Fibroblast of villous mesenchyme (primary cell): Measurements from ENCODE around the gene RNF227. TPM values are rescaled to one million over a fixed set of nuclear protein-coding genes. Genes with fewer than 3 reads are reported as not detected.

Experiments used
- DNase-seq: peaks from one replicate; pipeline ENCODE4 v3.0.0-alpha.2; 2010; ENCODE audit warnings: low read depth
- H3K4me3 ChIP-seq: 2 replicates; pipeline ENCODE4 v1.5.1; 2011; ENCODE audit warnings: low read depth, mild to moderate bottlenecking, low read length
- total RNA-seq: library from RNA; depleted of rRNA; stranded (reverse); fragments of >200 nt; gene quantifications from 2 replicates; pipeline ENCODE4 v1.2.3, GENCODE V29; 2012
- TF ChIP-seq, protein P1 (sequence below): IDR thresholded peaks from 2 replicates; pipeline ENCODE4 v1.5.1; 2012; ENCODE audit warnings: low read depth, mild to moderate bottlenecking, low read length; ENCODE audit not compliant: insufficient read depth

The RNF227 gene
- total RNA-seq, 1 donor = 2.2 TPM

DNA sequence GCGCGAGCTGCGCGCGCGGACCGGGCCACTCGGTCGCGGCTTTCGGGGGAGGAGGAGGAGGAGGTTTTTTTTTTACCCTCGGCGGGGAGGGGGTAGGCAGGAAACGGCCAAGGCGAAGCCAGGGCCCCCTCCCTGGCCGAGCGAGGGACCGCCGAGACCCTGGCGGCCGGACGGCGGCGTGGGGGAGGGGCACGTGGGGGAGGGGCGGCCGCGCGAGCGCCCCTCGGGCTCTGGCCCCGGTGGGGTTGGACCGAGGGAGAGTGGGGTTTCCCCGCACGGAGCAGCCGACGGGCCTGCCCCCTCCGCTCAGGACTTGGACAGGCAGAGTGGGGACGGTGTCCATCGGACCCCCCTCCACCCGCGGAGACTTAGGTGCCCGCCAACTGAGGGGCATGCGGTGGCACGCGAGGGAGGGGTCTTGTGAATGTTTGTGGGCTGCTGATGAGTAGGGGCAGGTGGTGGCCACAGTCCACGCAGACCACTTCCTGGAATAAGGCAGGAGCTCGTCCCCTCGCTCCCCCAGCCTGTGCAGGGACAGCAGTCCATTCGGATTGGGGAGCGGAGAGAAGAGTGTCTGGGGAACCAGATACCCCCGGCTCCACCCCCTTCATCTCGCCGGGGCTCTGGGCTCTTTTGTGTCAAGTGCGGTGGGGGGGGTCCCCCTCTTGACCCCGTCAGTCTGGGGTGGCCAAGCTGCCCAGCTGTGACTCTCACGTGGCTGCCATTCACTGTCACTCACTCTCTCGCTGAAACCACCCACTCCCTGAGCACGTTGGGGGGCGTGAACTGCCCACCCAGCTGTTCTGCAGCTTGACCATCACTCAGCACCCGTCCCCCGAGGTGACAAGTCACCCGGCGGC, 30.5 kb downstream of the RNF227 start:
- TF ChIP-seq, protein P1, sequence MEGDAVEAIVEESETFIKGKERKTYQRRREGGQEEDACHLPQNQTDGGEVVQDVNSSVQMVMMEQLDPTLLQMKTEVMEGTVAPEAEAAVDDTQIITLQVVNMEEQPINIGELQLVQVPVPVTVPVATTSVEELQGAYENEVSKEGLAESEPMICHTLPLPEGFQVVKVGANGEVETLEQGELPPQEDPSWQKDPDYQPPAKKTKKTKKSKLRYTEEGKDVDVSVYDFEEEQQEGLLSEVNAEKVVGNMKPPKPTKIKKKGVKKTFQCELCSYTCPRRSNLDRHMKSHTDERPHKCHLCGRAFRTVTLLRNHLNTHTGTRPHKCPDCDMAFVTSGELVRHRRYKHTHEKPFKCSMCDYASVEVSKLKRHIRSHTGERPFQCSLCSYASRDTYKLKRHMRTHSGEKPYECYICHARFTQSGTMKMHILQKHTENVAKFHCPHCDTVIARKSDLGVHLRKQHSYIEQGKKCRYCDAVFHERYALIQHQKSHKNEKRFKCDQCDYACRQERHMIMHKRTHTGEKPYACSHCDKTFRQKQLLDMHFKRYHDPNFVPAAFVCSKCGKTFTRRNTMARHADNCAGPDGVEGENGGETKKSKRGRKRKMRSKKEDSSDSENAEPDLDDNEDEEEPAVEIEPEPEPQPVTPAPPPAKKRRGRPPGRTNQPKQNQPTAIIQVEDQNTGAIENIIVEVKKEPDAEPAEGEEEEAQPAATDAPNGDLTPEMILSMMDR = no peak
- peak; percentile 37 for DNase-seq

DNA sequence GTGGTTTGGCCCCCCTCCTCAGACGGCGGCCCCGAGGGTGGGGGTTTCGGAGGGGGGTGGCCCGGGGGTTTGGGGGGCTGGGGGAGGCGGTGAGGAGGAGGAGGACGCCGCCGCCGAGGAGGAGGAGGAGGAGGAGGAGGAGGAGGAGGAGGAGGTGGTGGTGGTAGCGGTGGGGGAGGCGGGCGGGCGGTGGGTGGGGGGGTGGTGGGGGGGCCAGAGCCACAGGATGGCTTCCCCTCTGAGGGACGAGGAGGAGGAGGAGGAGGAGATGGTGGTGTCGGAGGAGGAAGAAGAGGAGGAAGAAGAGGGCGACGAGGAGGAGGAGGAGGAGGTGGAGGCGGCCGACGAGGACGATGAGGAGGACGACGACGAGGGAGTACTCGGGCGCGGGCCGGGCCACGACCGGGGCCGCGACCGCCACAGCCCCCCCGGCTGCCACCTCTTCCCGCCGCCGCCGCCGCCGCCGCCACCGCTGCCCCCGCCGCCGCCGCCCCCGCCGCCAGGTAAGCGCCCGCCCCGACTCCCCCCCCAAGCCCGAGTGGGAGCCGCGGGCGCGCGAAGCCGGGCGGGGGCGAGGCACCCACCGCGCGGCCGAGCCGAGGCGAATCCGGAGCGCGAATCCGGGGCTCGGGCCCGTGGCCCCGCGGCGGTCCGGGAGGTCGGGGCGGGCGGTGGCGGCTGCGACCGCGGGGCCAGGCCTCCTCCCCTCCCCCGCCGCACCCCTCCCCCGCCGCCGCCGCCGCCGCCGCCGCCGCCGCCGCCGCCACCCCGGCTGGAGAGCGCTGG, 31.3 kb downstream of the RNF227 start:
- TF ChIP-seq, protein P1 = no peak
- DNase-seq = no peak
- peak overlapping the region; percentile 86 for H3K4me3 ChIP-seq

More for the DNA sequence above, 30.5 kb downstream of the RNF227 start:
- peak overlapping the region; percentile 86 for H3K4me3 ChIP-seq

DNA sequence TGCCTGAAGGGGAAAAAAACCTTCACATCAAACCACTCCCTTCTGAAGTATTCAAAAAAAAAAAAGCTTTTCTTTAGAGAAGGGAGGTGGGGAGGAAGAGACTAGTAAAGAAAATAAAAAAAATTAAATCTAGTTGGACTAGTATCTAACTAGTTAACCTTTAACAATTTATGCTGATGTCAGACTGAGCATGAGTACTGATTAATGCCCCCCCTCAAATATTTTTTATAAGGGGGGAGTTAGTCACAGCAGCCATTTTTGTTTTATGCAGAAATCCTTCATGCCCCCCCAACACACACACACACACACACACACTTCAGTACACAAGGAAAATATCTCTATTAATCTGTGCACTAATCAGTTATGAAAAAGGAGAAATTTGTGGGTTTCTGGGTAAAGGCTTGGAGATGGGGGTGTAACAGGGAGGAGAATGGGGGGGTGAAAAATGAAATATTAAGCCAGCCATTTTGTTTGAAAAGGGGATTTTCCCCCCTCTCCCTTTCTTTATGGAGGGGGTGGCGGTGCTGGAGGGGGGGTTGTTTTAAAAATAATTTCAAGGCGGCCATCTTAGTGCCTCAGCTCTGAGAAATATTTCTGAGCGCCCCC, 32.2 kb downstream of the RNF227 start:
- peak overlapping the region; percentile 86 for H3K4me3 ChIP-seq
- DNase-seq = peak; percentile 20
- TF ChIP-seq, protein P1 = no peak

DNA sequence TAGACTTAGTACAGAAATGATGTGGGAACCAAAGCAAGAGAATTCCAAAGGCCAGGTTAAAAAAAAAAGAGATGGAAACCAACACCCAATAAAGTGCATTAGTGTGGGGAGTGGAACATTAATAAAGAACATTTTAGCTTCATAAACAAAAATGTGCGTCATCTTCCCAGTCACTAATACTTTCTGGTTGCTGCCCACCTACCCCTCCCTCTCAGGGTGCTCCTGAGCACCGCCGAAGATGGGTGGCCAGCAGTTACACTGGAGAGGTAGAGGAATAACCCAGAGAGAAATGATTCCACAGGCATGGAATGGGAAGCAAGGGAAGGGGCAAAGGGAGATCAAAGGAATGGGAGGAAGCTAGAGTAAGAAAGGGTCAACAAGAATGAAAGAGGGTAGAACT, 33.5 kb downstream of the RNF227 start:
- DNase-seq = no peak
- TF ChIP-seq, protein P1 = no peak
- H3K4me3 ChIP-seq = peak overlapping the region; percentile 18

DNA sequence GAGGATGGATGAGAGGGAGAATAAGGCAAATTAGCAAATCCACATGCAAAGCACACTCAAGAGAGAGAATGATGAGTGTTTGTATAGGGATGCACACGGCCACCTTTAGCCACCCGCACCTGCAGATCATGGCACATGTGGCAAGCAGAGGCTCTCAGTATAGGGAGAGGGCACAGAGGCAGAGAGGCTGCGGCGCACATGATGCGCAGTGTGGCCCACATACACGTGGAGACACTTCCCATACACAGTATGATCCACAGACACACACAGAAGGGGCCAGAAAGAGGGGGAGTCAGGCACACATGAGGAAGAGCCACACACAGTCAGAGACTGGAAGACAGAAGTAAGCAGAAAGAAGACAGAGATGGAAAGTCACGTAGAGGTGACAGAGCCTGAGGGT, 34.0 kb downstream of the RNF227 start:
- DNase-seq = no peak
- no peak overlapping the region for H3K4me3 ChIP-seq
- TF ChIP-seq, protein P1 = no peak

DNA sequence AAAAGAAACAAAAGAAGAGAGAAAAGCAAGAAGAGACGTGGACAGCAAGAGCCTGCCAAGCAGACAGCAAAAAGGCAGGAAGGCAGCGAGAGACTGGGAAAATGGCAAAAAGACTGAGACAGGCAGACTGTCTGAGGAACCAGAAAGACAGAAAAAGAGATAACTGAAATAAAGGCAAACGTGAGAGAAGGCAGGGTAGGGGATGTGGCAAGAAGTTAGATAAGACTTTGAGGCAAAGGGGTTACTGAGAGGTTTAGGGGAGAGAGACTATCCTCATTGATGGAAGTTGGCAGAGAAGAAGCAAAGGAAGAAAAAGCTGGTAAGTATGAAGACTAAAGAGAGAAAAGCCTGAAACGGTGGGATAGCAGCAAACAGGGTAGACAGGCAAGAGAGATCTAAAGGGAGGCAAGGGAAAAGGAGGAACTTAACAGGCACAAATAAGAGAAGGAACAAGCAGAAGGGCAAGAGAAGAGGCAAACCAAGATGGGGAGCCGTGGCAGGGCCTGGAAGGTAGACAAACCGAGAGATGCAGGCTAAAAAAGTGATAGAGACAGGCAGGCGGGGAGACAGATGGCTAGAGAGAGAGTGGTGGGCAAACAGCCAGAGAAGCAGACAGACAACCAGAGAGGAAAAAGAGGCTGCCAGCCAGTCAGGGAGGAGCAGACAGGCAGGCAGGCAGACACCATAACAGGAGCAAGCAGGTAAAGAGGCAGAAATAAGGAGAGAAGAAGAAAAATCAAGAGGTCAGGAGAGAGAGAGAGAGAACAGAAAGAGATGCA, 34.6 kb downstream of the RNF227 start:
- TF ChIP-seq, protein P1 = no peak
- H3K4me3 ChIP-seq = no peak overlapping the region
- DNase-seq = no peak
